Measurements from ENCODE around the gene DOK4.

- TF ChIP-seq CTCF (IDR thresholded peaks at IDR 0.05; ENCODE audit: low read depth, low read length) (no peak), POLR2A (IDR thresholded peaks at IDR 0.05; ENCODE audit: extremely low read depth, insufficient read length) (no peak)
Observed at GRCh38 chr16:57509231-57509923, 23.1 kb upstream of the DOK4 start.

Measured in NB4 (cell line).